B cell (primary cell): Measurements from ENCODE around the gene HSD3B2. TPM values are rescaled to one million over a fixed set of nuclear protein-coding genes. Genes with fewer than 3 reads are reported as not detected.
"Not testable (repeated sequence)": the region's sequence is repeated elsewhere in the genome, so short reads cannot be mapped to it uniquely, and the experiment has no call there.

Source experiments
- ATAC-seq: fragments of 200-7000 bp; cut with Tn5 transposase; one replicate; pipeline ENCODE4 v1.10.0; 2021; ENCODE audit warnings: low read depth, mild to moderate bottlenecking, moderate number of reproducible peaks, moderate library complexity
- CTCF ChIA-PET: fragments of 350-600 bp; sonication (Branson Sonifier 250); formaldehyde crosslinking; loops from one replicate; lab custom pipeline; 2021; ENCODE audit warnings: antibody characterized with exemption, inconsistent platforms; lab: Charles Lee
- POLR2A ChIA-PET: fragments of 350-600 bp; sonication (Branson Sonifier 250); formaldehyde crosslinking; loops from one replicate; lab custom pipeline; 2021; ENCODE audit warnings: antibody characterized with exemption; lab: Charles Lee
- DNase-seq: peaks from one replicate; pipeline ENCODE4 v3.0.0; 2013
- H2AFZ ChIP-seq: 2 replicates; pipeline ENCODE4 v1.6.1; 2012; ENCODE audit warnings: mild to moderate bottlenecking, low read depth, low read length; ENCODE audit not compliant: insufficient read depth, poor library complexity, severe bottlenecking
- H3K27ac ChIP-seq, 2 donors: 1 replicate in 1 of 2; 2 replicates in 1 of 2; pipeline ENCODE4 v1.5.1; 2012 to 2013; ENCODE audit warnings: low read length in 2 of 2, mild to moderate bottlenecking in 2 of 2, moderate library complexity in 1 of 2
- H3K27me3 ChIP-seq, 4 experiments: fragments of 200-600 bp in 1 of 4; sonication (generic) in 1 of 4; replicated peaks in 1 of 4; 1 replicate in 2 of 4; 2 replicates in 2 of 4; pipeline versions ENCODE4 v1.6.1 to v1.7.0; 2013 to 2016; ENCODE audit warnings: low read length in 3 of 4, mild to moderate bottlenecking in 2 of 4, mixed read lengths in 1 of 4, moderate library complexity in 1 of 4; ENCODE audit not compliant: insufficient read depth in 4 of 4, control insufficient read depth in 3 of 4; ENCODE audit errors: control extremely low read depth in 1 of 4
- H3K36me3 ChIP-seq, 2 experiments: replicated peaks in 1 of 2; 1 replicate in 1 of 2; 2 replicates in 1 of 2; pipeline versions ENCODE4 v1.6.1 to v1.7.1; 2013; ENCODE audit warnings: low read length in 1 of 2; ENCODE audit not compliant: insufficient read depth in 2 of 2, control insufficient read depth in 1 of 2; ENCODE audit errors: control extremely low read depth in 1 of 2, extremely low read depth in 1 of 2
- H3K4me1 ChIP-seq, 2 donors: fragments of 200-600 bp in 1 of 2; sonication (generic) in 1 of 2; 1 replicate in 1 of 2; 2 replicates in 1 of 2; pipeline versions ENCODE4 v1.5.1 to v1.6.1; 2013 to 2017; ENCODE audit warnings: low read length in 2 of 2; ENCODE audit not compliant: control insufficient read depth in 2 of 2, insufficient read depth in 2 of 2
- H3K4me2 ChIP-seq: replicated peaks from 2 replicates; pipeline ENCODE3; 2012; ENCODE audit warnings: mild to moderate bottlenecking, low read depth, low read length; ENCODE audit not compliant: poor library complexity, severe bottlenecking
- H3K4me3 ChIP-seq, 5 experiments: fragments of 200-600 bp in 1 of 5; sonication (generic) in 1 of 5; 1 replicate in 3 of 5; 2 replicates in 2 of 5; pipeline versions ENCODE4 v1.5.1 to v1.7.0; 2011 to 2016; ENCODE audit warnings: low read length in 4 of 5, mild to moderate bottlenecking in 4 of 5, low read depth in 2 of 5, control low read depth in 1 of 5, moderate library complexity in 1 of 5; ENCODE audit not compliant: insufficient read depth in 1 of 5; ENCODE audit errors: control extremely low read depth in 1 of 5, extremely low read depth in 1 of 5
- H3K79me2 ChIP-seq: fragments of 200-600 bp; sonication (generic); one replicate; pipeline ENCODE4 v1.6.0; 2016; ENCODE audit warnings: low read length; ENCODE audit not compliant: control insufficient read depth, insufficient read depth
- H3K9ac ChIP-seq: fragments of 200-600 bp; sonication (generic); 2 replicates; pipeline ENCODE4 v1.6.1; 2017; ENCODE audit warnings: mild to moderate bottlenecking, low read length, moderate library complexity
- H3K9me3 ChIP-seq, 3 donors: one replicate each; pipeline versions ENCODE4 v1.6.1 to v1.7.1; 2013; ENCODE audit warnings: low read length in 2 of 3; ENCODE audit not compliant: control insufficient read depth in 2 of 3, insufficient read depth in 1 of 3; ENCODE audit errors: control extremely low read depth in 1 of 3
- H4K20me1 ChIP-seq: 2 replicates; pipeline ENCODE4 v1.6.0; 2012; ENCODE audit warnings: mild to moderate bottlenecking, low read length; ENCODE audit not compliant: insufficient read depth, control insufficient read depth, poor library complexity, severe bottlenecking
- H3K27ac Mint-ChIP-seq: one replicate; pipeline ENCODE4 v1.8.0; 2021; ENCODE audit warnings: mixed read lengths
- H3K27me3 Mint-ChIP-seq: one replicate; pipeline ENCODE4 v1.8.0; 2021; ENCODE audit warnings: mixed read lengths
- H3K4me1 Mint-ChIP-seq: one replicate; pipeline ENCODE4 v1.8.0; 2021; ENCODE audit warnings: mixed read lengths
- H3K4me3 Mint-ChIP-seq: one replicate; pipeline ENCODE4 v1.8.0; 2021; ENCODE audit warnings: mixed read lengths
- H3K9me3 Mint-ChIP-seq: one replicate; pipeline ENCODE4 v1.8.0; 2022; ENCODE audit warnings: mixed read lengths; ENCODE audit not compliant: insufficient read depth
- CTCF ChIP-seq: fragments of 200-600 bp; IDR thresholded peaks from one replicate; pipeline ENCODE4 v1.8.0; 2022; ENCODE audit warnings: antibody characterized with exemption, mild to moderate bottlenecking
- EZH2 ChIP-seq: IDR thresholded peaks from 2 replicates; pipeline ENCODE4 v1.6.1; 2012; ENCODE audit warnings: borderline replicate concordance, low read depth, mild to moderate bottlenecking, moderate library complexity, low read length; ENCODE audit not compliant: insufficient read depth, poor library complexity, severe bottlenecking
- WGBS: methylation state at CpG from one replicate; pipeline ENCODE4 v1.1.5; 2013; ENCODE audit warnings: missing lambda C conversion rate; ENCODE audit not compliant: insufficient coverage; 5-methylcytosine and 5-hydroxymethylcytosine counted together
- intact Hi-C: fragments of 100-400 bp; cut with micrococcal nuclease; formaldehyde crosslinking; loops from one replicate; pipeline ENCODE4 v1.10.0; 2022
- polyA plus RNA-seq: library from polyadenylated mRNA; depleted of rRNA; stranded (reverse); fragments of >200 nt; gene quantifications from 2 replicates; pipeline ENCODE4 v1.2.3, GENCODE V29; 2012
- total RNA-seq, 2 donors: library from RNA; stranded (reverse); fragments of 120-200 nt in 1 of 2; gene quantifications; 1 replicate in 1 of 2; 2 replicates in 1 of 2; pipeline versions ENCODE4 v1.2.3 to v1.2.4, GENCODE V29; 2013 to 2022

The HSD3B2 gene
- total and polyA plus RNA-seq, 2 donors (not counting 1 experiment from before 2014, with no cell fraction given): not detected

- whole genome bisulfite sequencing: no CpG with 5 or more reads among the region's 1 CpG
- ATAC-seq: no peak
- H3K4me1 Mint-ChIP-seq: no peaks in the 10 kb centered on the region
Observed at GRCh38 chr1:119376594-119376993, 38.4 kb upstream of the HSD3B2 start.

GRCh38 chr1:119377594-119377993 is 37.4 kb upstream of the HSD3B2 start:
- 100% methylated on average over 1 of the region's 2 CpGs for WGBS
- H3K27ac ChIP-seq, H2AFZ ChIP-seq, POLR2A ChIA-PET, H3K4me1 Mint-ChIP-seq, ATAC-seq, H3K4me1 ChIP-seq, H3K27me3 ChIP-seq, H3K9me3 ChIP-seq, H3K9ac ChIP-seq, H3K36me3 ChIP-seq, H3K79me2 ChIP-seq, CTCF ChIA-PET, H3K4me3 ChIP-seq, intact Hi-C loops, H4K20me1 ChIP-seq, H3K9me3 Mint-ChIP-seq, H3K4me2 ChIP-seq, DNase-seq, H3K4me3 Mint-ChIP-seq, H3K27ac Mint-ChIP-seq: not testable (repeated sequence)
- H3K27me3 Mint-ChIP-seq: peaks cover 18% of the 10 kb centered on the region

More at GRCh38 chr1:119376594-119376993, 38.4 kb upstream of the HSD3B2 start:
- intact Hi-C loops: no loop called here
- TF ChIP-seq CTCF (no peak), EZH2 (no peak)
- H3K27me3 ChIP-seq: peaks cover 0 to 4% (median 0%) of the 10 kb centered on the region in 4 experiments
- H3K9ac ChIP-seq: no peak overlapping the region
- Mint-ChIP-seq H3K9me3 (peaks cover 2% of the 10 kb centered on the region), H3K4me3 (no peak overlapping the region), H3K27me3 (peaks cover 20% of the 10 kb centered on the region), H3K27ac (no peak overlapping the region)
- H3K27ac ChIP-seq: no peak overlapping the region
- H3K36me3 ChIP-seq: no peaks in the 10 kb centered on the region
- H3K9me3 ChIP-seq: no peaks in the 10 kb centered on the region
- H3K4me2 ChIP-seq: no peak overlapping the region
- H3K4me3 ChIP-seq: no peak overlapping the region
- H2AFZ ChIP-seq: no peak overlapping the region
- H3K4me1 ChIP-seq: no peaks in the 10 kb centered on the region
- no peaks in the 10 kb centered on the region for H3K79me2 ChIP-seq
- CTCF ChIA-PET: no interaction called here
- no peaks in the 10 kb centered on the region for H4K20me1 ChIP-seq
- DNase-seq: no peak
- POLR2A ChIA-PET: no interaction called here
